B cell (primary cell): ENCODE measurements around the gene MRPL24. TPM values are rescaled to one million over a fixed set of nuclear protein-coding genes. Genes with fewer than 3 reads are reported as not detected.

ENCODE experiments used
- ATAC-seq: fragments of 200-7000 bp; cut with Tn5 transposase; one replicate; pipeline ENCODE4 v1.10.0; 2021; ENCODE audit warnings: low read depth, mild to moderate bottlenecking, moderate number of reproducible peaks, moderate library complexity
- CTCF ChIA-PET: fragments of 350-600 bp; sonication (Branson Sonifier 250); formaldehyde crosslinking; loops from one replicate; lab custom pipeline; 2021; ENCODE audit warnings: antibody characterized with exemption, inconsistent platforms; lab: Charles Lee
- POLR2A ChIA-PET: fragments of 350-600 bp; sonication (Branson Sonifier 250); formaldehyde crosslinking; loops from one replicate; lab custom pipeline; 2021; ENCODE audit warnings: antibody characterized with exemption; lab: Charles Lee
- DNase-seq: peaks from one replicate; pipeline ENCODE4 v3.0.0; 2013
- H2AFZ ChIP-seq: 2 replicates; pipeline ENCODE4 v1.6.1; 2012; ENCODE audit warnings: mild to moderate bottlenecking, low read depth, low read length; ENCODE audit not compliant: insufficient read depth, poor library complexity, severe bottlenecking
- H3K27ac ChIP-seq, 2 donors: 1 replicate in 1 of 2; 2 replicates in 1 of 2; pipeline ENCODE4 v1.5.1; 2012 to 2013; ENCODE audit warnings: low read length in 2 of 2, mild to moderate bottlenecking in 2 of 2, moderate library complexity in 1 of 2
- H3K27me3 ChIP-seq, 4 experiments: fragments of 200-600 bp in 1 of 4; sonication (generic) in 1 of 4; replicated peaks in 1 of 4; 1 replicate in 2 of 4; 2 replicates in 2 of 4; pipeline versions ENCODE4 v1.6.1 to v1.7.0; 2013 to 2016; ENCODE audit warnings: low read length in 3 of 4, mild to moderate bottlenecking in 2 of 4, mixed read lengths in 1 of 4, moderate library complexity in 1 of 4; ENCODE audit not compliant: insufficient read depth in 4 of 4, control insufficient read depth in 3 of 4; ENCODE audit errors: control extremely low read depth in 1 of 4
- H3K36me3 ChIP-seq, 2 experiments: replicated peaks in 1 of 2; 1 replicate in 1 of 2; 2 replicates in 1 of 2; pipeline versions ENCODE4 v1.6.1 to v1.7.1; 2013; ENCODE audit warnings: low read length in 1 of 2; ENCODE audit not compliant: insufficient read depth in 2 of 2, control insufficient read depth in 1 of 2; ENCODE audit errors: control extremely low read depth in 1 of 2, extremely low read depth in 1 of 2
- H3K4me1 ChIP-seq, 2 donors: fragments of 200-600 bp in 1 of 2; sonication (generic) in 1 of 2; 1 replicate in 1 of 2; 2 replicates in 1 of 2; pipeline versions ENCODE4 v1.5.1 to v1.6.1; 2013 to 2017; ENCODE audit warnings: low read length in 2 of 2; ENCODE audit not compliant: control insufficient read depth in 2 of 2, insufficient read depth in 2 of 2
- H3K4me2 ChIP-seq: replicated peaks from 2 replicates; pipeline ENCODE3; 2012; ENCODE audit warnings: mild to moderate bottlenecking, low read depth, low read length; ENCODE audit not compliant: poor library complexity, severe bottlenecking
- H3K4me3 ChIP-seq, 5 experiments: fragments of 200-600 bp in 1 of 5; sonication (generic) in 1 of 5; 1 replicate in 3 of 5; 2 replicates in 2 of 5; pipeline versions ENCODE4 v1.5.1 to v1.7.0; 2011 to 2016; ENCODE audit warnings: low read length in 4 of 5, mild to moderate bottlenecking in 4 of 5, low read depth in 2 of 5, control low read depth in 1 of 5, moderate library complexity in 1 of 5; ENCODE audit not compliant: insufficient read depth in 1 of 5; ENCODE audit errors: control extremely low read depth in 1 of 5, extremely low read depth in 1 of 5
- H3K79me2 ChIP-seq: fragments of 200-600 bp; sonication (generic); one replicate; pipeline ENCODE4 v1.6.0; 2016; ENCODE audit warnings: low read length; ENCODE audit not compliant: control insufficient read depth, insufficient read depth
- H3K9ac ChIP-seq: fragments of 200-600 bp; sonication (generic); 2 replicates; pipeline ENCODE4 v1.6.1; 2017; ENCODE audit warnings: mild to moderate bottlenecking, low read length, moderate library complexity
- H3K9me3 ChIP-seq, 3 donors: one replicate each; pipeline versions ENCODE4 v1.6.1 to v1.7.1; 2013; ENCODE audit warnings: low read length in 2 of 3; ENCODE audit not compliant: control insufficient read depth in 2 of 3, insufficient read depth in 1 of 3; ENCODE audit errors: control extremely low read depth in 1 of 3
- H4K20me1 ChIP-seq: 2 replicates; pipeline ENCODE4 v1.6.0; 2012; ENCODE audit warnings: mild to moderate bottlenecking, low read length; ENCODE audit not compliant: insufficient read depth, control insufficient read depth, poor library complexity, severe bottlenecking
- H3K27ac Mint-ChIP-seq: one replicate; pipeline ENCODE4 v1.8.0; 2021; ENCODE audit warnings: mixed read lengths
- H3K27me3 Mint-ChIP-seq: one replicate; pipeline ENCODE4 v1.8.0; 2021; ENCODE audit warnings: mixed read lengths
- H3K4me1 Mint-ChIP-seq: one replicate; pipeline ENCODE4 v1.8.0; 2021; ENCODE audit warnings: mixed read lengths
- H3K4me3 Mint-ChIP-seq: one replicate; pipeline ENCODE4 v1.8.0; 2021; ENCODE audit warnings: mixed read lengths
- H3K9me3 Mint-ChIP-seq: one replicate; pipeline ENCODE4 v1.8.0; 2022; ENCODE audit warnings: mixed read lengths; ENCODE audit not compliant: insufficient read depth
- EZH2 ChIP-seq: IDR thresholded peaks from 2 replicates; pipeline ENCODE4 v1.6.1; 2012; ENCODE audit warnings: borderline replicate concordance, low read depth, mild to moderate bottlenecking, moderate library complexity, low read length; ENCODE audit not compliant: insufficient read depth, poor library complexity, severe bottlenecking
- WGBS: methylation state at CpG from one replicate; pipeline ENCODE4 v1.1.5; 2013; ENCODE audit warnings: missing lambda C conversion rate; ENCODE audit not compliant: insufficient coverage; 5-methylcytosine and 5-hydroxymethylcytosine counted together
- intact Hi-C: fragments of 100-400 bp; cut with micrococcal nuclease; formaldehyde crosslinking; loops from one replicate; pipeline ENCODE4 v1.10.0; 2022
- polyA plus RNA-seq: library from polyadenylated mRNA; depleted of rRNA; stranded (reverse); fragments of >200 nt; gene quantifications from 2 replicates; pipeline ENCODE4 v1.2.3, GENCODE V29; 2012
- total RNA-seq, 2 donors: library from RNA; stranded (reverse); fragments of 120-200 nt in 1 of 2; gene quantifications; 1 replicate in 1 of 2; 2 replicates in 1 of 2; pipeline versions ENCODE4 v1.2.3 to v1.2.4, GENCODE V29; 2013 to 2022
- TF ChIP-seq, protein P1 (sequence below): fragments of 200-600 bp; IDR thresholded peaks from one replicate; pipeline ENCODE4 v1.8.0; 2022; ENCODE audit warnings: antibody characterized with exemption, mild to moderate bottlenecking

MRPL24 gene
- total and polyA plus RNA-seq, 2 donors (not counting 1 experiment from before 2014, with no cell fraction given), result 34.6 to 39.4 TPM

DNA sequence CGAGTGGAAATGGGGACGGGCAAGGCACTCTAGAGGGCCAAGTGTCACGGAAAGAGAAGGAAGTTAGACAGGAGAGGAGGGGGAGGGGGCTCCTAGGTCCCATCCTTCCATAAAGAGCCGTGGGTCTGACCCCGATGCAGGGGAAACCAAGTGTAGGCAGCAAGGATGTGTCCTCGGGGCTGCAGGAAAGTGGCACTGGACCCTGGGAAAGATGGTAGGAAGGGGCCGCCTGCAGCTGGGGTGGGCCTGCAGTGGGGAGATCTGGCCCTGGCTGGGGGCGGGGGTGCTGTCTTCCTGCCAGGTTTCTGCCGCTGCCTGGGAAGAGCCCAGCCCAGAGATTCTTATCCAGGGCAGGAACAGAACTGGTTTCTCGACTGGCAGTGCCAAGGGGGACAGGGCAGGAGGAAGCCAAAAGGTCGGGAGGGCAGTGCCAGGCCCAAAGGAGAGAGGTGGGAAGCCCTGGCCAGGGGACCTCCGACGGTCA is 48.4 kb downstream of the MRPL24 start:
- ChIA-PET POLR2A (no interaction called here), CTCF (interaction anchor here (1.2 to 7.0 kb wide), 6 partner anchors 10 to 199 kb away, joined by 3 to 245 read pairs (median 82); partner anchors contain the start of genes CRABP2, ISG20L2, METTL25B and NES)
- H3K36me3 ChIP-seq, result no peaks in the 10 kb centered on the region
- H3K9ac ChIP-seq, result no peak overlapping the region
- ATAC-seq (no peak), DNase-seq (no peak)
- H4K20me1 ChIP-seq, result no peaks in the 10 kb centered on the region
- H2AFZ ChIP-seq, result no peak overlapping the region
- 3% methylated on average over 10 of the region's 13 CpGs for WGBS
- no peak overlapping the region for H3K27ac ChIP-seq
- intact Hi-C loops, result no loop called here
- no peak for TF ChIP-seq EZH2
- TF ChIP-seq, protein P1, sequence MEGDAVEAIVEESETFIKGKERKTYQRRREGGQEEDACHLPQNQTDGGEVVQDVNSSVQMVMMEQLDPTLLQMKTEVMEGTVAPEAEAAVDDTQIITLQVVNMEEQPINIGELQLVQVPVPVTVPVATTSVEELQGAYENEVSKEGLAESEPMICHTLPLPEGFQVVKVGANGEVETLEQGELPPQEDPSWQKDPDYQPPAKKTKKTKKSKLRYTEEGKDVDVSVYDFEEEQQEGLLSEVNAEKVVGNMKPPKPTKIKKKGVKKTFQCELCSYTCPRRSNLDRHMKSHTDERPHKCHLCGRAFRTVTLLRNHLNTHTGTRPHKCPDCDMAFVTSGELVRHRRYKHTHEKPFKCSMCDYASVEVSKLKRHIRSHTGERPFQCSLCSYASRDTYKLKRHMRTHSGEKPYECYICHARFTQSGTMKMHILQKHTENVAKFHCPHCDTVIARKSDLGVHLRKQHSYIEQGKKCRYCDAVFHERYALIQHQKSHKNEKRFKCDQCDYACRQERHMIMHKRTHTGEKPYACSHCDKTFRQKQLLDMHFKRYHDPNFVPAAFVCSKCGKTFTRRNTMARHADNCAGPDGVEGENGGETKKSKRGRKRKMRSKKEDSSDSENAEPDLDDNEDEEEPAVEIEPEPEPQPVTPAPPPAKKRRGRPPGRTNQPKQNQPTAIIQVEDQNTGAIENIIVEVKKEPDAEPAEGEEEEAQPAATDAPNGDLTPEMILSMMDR, result no peak
- Mint-ChIP-seq H3K9me3 (no peaks in the 10 kb centered on the region), H3K4me1 (peaks cover 16% of the 10 kb centered on the region), H3K4me3 (no peak overlapping the region), H3K27me3 (peaks cover 55% of the 10 kb centered on the region), H3K27ac (no peak overlapping the region)
- peaks cover 0 to 3% (median 0%) of the 10 kb centered on the region in 3 donors for H3K9me3 ChIP-seq
- no peak overlapping the region for H3K4me3 ChIP-seq
- peaks cover 11 to 21% of the 10 kb centered on the region in 2 donors for H3K4me1 ChIP-seq
- no peaks in the 10 kb centered on the region for H3K79me2 ChIP-seq
- peaks cover 0 to 70% (median 33%) of the 10 kb centered on the region in 4 experiments for H3K27me3 ChIP-seq
- H3K4me2 ChIP-seq, result no peak overlapping the region

DNA sequence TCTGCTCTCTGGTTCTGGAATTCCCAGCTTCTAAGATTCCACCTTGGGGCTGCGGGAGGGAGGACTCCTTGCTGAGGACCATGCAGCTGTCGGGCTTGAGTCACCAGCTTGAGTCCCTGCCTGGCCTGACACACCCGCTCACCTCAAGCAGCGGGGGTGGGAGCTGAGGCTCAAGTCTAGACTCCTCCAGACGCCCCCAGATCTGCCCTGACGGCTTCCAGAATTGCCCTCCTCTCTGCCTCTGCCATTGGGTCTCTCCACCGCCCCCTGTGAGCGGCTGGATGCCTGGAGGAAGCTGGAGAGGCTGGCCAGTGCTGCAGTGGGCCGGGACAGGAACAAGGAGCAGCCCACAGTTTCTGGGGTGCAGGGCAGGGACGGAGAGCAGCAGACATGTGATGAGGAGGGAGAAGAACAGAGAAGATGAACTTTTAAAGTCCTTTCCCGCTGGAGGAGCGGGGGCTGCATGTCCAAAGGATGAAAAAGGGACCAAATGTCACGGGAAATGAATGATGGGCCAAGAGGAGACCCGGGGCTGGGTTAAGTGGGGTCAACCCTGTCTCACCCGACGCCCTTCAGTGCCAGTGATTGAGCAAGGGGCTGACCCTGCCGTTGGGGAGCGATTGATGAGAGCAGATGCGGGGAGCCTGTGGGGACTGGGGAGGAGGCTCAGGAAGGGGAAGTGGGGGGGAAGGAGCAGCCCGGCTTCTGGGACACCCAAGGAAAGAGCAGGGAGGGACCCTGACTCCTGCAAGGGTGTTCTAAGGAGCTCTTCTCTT is 49.0 kb downstream of the MRPL24 start:
- intact Hi-C loops, result no loop called here
- Histone ChIP-seq H3K36me3 (no peaks in the 10 kb centered on the region), H2AFZ (no peak overlapping the region), H3K27ac (no peak overlapping the region), H3K9ac (no peak overlapping the region), H4K20me1 (no peaks in the 10 kb centered on the region), H3K4me1 (peaks cover 11 to 21% of the 10 kb centered on the region in 2 donors), H3K4me3 (no peak overlapping the region), H3K27me3 (peaks cover 0 to 64% (median 32%) of the 10 kb centered on the region in 4 experiments), H3K79me2 (no peaks in the 10 kb centered on the region), H3K4me2 (no peak overlapping the region), H3K9me3 (peaks cover 0 to 3% (median 0%) of the 10 kb centered on the region in 3 donors)
- CTCF ChIA-PET, result interaction anchor here (0.6 to 7.0 kb wide), 9 partner anchors 9 to 464 kb away, joined by 3 to 245 read pairs (median 53); partner anchors contain the start of genes CRABP2, ISG20L2, METTL25B and NES
- Mint-ChIP-seq H3K4me3 (no peak overlapping the region), H3K27ac (no peak overlapping the region), H3K4me1 (peaks cover 16% of the 10 kb centered on the region), H3K27me3 (peaks cover 48% of the 10 kb centered on the region), H3K9me3 (no peaks in the 10 kb centered on the region)
- no peak for ATAC-seq
- no peak for DNase-seq
- WGBS, result 18% methylated on average over 19 of the region's 20 CpGs
- no peak for TF ChIP-seq EZH2
- TF ChIP-seq, protein P1, result no peak
- POLR2A ChIA-PET, result no interaction called here
